ENCODE results near the gene NAGLU. TPM values are rescaled to one million over a fixed set of nuclear protein-coding genes. Genes with fewer than 3 reads are reported as not detected.
"Not testable (repeated sequence)": the region's sequence is repeated elsewhere in the genome, so short reads cannot be mapped to it uniquely, and the experiment has no call there.

NAGLU gene
- total and polyA plus RNA-seq, 4 donors = 22.3 to 75.0 (median 40.3) TPM

DNA sequence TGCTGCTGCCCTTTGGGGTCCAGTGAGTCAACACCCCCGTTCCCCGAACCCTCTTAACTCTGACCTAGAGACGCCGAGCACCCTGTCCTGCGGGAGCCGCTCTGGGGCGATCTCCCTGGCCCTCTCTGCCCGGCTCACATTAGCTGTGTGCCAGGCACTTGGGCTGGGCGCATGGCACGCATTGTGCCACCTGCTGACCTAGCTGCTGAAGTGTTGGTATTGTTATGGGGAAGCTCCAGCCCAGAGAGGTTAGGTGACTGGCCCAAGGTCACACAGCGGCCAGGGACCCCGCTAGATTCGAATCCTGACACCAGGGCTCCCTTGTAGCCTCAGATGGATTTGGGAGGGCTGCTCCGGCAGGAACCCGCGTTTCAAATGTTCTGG is 17.8 kb downstream of the NAGLU start:
- intact Hi-C loops (cut with DNase I) = loop anchor here in 1 of 2 donors (1.0 kb wide), 1 partner anchor 18 kb away; the partner anchor contains the start of gene NAGLU
- Histone ChIP-seq H3K27me3 (ENCODE audit: control insufficient read depth in 1 of 2, insufficient read depth in 2 of 2, low read length in 1 of 2) (no peaks in the 10 kb centered on the region), H3K9me3 (ENCODE audit: control insufficient read depth, low read length) (no peaks in the 10 kb centered on the region), H3K36me3 (ENCODE audit: control insufficient read depth in 1 of 2, insufficient read depth in 2 of 2, low read length in 1 of 2) (no peaks in the 10 kb centered on the region), H3K27ac (ENCODE audit: low read depth in 1 of 2, low read length in 2 of 2) (peak overlapping the region in 1 of 2 donors; percentile 53), H3K4me1 (ENCODE audit: control insufficient read depth in 1 of 2, insufficient read depth in 2 of 2, low read length in 2 of 2) (no peaks in the 10 kb centered on the region), H3K4me3 (ENCODE audit: low read length in 2 of 2) (peak overlapping the region; percentile 37 to 64)
- 40 to 43% methylated on average over 16 of the region's 16 CpGs for WGBS, 2 donors
- peak in 1 of 2 donors; percentile 45 for DNase-seq
- peak; percentile 2 for ATAC-seq (ENCODE audit: low FRiP score)

DNA sequence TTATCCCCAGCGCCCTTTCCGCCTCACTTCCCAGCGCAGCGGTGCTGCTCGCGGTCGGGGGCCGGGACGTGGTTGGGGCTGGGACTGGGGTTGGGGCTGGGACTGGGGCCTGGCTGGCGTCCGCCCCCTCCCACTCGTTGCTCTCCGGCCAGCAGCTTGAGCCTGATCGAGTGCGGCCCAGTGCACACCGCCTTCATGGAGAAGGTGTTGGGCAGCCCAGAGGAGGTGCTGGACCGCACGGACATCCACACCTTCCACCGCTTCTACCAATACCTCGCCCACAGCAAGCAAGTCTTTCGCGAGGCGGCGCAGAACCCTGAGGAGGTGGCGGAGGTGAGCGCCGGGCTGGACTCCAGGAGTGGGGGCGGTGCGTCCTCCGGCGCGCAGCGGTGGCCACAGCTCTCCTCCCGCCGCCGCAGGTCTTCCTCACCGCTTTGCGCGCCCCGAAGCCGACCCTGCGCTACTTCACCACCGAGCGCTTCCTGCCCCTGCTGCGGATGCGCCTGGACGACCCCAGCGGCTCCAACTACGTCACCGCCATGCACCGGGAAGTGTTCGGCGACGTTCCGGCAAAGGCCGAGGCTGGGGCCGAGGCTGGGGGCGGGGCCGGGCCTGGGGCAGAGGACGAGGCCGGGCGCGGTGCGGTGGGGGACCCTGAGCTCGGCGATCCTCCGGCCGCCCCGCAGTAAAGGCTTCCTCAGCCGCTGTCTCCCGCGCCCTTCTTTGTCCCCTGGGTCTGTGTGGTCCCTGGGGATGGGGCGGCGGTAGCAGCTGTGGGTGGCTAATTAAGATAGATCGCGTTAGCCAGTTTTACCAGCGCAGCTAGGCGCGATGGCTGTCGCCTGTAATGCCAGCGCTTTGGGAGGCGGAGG is 18.4 kb downstream of the NAGLU start:
- Histone ChIP-seq H3K27me3 (ENCODE audit: control insufficient read depth in 1 of 2, insufficient read depth in 2 of 2, low read length in 1 of 2) (no peaks in the 10 kb centered on the region), H3K36me3 (ENCODE audit: control insufficient read depth in 1 of 2, insufficient read depth in 2 of 2, low read length in 1 of 2) (no peaks in the 10 kb centered on the region), H3K27ac (ENCODE audit: low read depth in 1 of 2, low read length in 2 of 2) (peak overlapping the region in 1 of 2 donors; percentile 53), H3K4me1 (ENCODE audit: control insufficient read depth in 1 of 2, insufficient read depth in 2 of 2, low read length in 2 of 2) (no peaks in the 10 kb centered on the region), H3K9me3 (ENCODE audit: control insufficient read depth, low read length) (no peaks in the 10 kb centered on the region), H3K4me3 (ENCODE audit: low read length in 2 of 2) (peak overlapping the region; percentile 47 to 64)
- WGBS, 2 donors = 0 to 1% methylated on average over 74 to 82 of the region's 82 CpGs
- peak; percentile 95 for ATAC-seq (ENCODE audit: low FRiP score)
- peak; percentile 93 to 96 for DNase-seq
- intact Hi-C loops (cut with DNase I) = loop anchor here in 1 of 2 donors (1.0 kb wide), 1 partner anchor 18 kb away; the partner anchor contains the start of gene NAGLU

DNA sequence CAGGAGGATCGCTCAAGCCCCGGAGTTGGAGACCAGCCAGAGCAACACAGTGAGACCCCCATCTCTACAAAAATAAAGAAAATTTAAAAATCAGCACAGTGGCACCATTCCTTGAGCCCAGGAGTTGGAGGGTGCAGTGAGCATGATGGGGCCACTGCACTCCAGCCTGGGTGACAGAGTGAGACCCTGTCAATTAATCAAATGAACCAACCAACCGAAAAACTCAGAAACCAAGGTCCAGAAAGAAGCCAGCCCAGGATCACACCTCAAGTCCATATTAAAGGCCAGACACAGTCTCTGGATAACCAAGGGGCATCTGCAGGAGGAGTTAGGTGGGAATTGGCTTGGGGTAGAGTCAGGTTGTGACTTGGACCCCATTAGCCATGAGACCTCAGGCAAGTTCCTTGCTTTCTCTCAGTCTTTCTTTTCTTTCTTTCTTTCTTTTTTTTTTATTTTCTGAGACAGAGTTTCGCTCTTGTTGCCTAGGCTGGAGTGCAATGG is 19.1 kb downstream of the NAGLU start:
- ATAC-seq (ENCODE audit: low FRiP score) (no peak), DNase-seq (no peak)
- Histone ChIP-seq H3K4me1 (ENCODE audit: control insufficient read depth in 1 of 2, insufficient read depth in 2 of 2, low read length in 2 of 2) (no peaks in the 10 kb centered on the region), H3K4me3 (ENCODE audit: low read length in 2 of 2) (peak overlapping the region; percentile 47 to 64), H3K36me3 (ENCODE audit: control insufficient read depth in 1 of 2, insufficient read depth in 2 of 2, low read length in 1 of 2) (no peaks in the 10 kb centered on the region), H3K9me3 (ENCODE audit: control insufficient read depth, low read length) (no peaks in the 10 kb centered on the region), H3K27me3 (ENCODE audit: control insufficient read depth in 1 of 2, insufficient read depth in 2 of 2, low read length in 1 of 2) (no peaks in the 10 kb centered on the region), H3K27ac (ENCODE audit: low read depth in 1 of 2, low read length in 2 of 2) (peak overlapping the region in 1 of 2 donors; percentile 50)
- intact Hi-C loops (cut with DNase I) = no loop called here
- 23% methylated on average over 4 of the region's 4 CpGs for WGBS, 2 donors

- H3K27me3 ChIP-seq (ENCODE audit: control insufficient read depth in 1 of 2, insufficient read depth in 2 of 2, low read length in 1 of 2); ATAC-seq (ENCODE audit: low FRiP score); intact Hi-C loops (cut with DNase I); H3K36me3 ChIP-seq (ENCODE audit: control insufficient read depth in 1 of 2, insufficient read depth in 2 of 2, low read length in 1 of 2); H3K27ac ChIP-seq (ENCODE audit: low read depth in 1 of 2, low read length in 2 of 2); H3K9me3 ChIP-seq (ENCODE audit: control insufficient read depth, low read length); H3K4me1 ChIP-seq (ENCODE audit: control insufficient read depth in 1 of 2, insufficient read depth in 2 of 2, low read length in 2 of 2); H3K4me3 ChIP-seq (ENCODE audit: low read length in 2 of 2): not testable (repeated sequence)
- DNase-seq = peak in 1 of 2 donors; percentile 45
- WGBS, 2 donors = 55 to 63% methylated on average over 4 to 5 of the region's 5 CpGs
Observed at GRCh38 chr17:42555961-42556617, 20.0 kb downstream of the NAGLU start.

DNA sequence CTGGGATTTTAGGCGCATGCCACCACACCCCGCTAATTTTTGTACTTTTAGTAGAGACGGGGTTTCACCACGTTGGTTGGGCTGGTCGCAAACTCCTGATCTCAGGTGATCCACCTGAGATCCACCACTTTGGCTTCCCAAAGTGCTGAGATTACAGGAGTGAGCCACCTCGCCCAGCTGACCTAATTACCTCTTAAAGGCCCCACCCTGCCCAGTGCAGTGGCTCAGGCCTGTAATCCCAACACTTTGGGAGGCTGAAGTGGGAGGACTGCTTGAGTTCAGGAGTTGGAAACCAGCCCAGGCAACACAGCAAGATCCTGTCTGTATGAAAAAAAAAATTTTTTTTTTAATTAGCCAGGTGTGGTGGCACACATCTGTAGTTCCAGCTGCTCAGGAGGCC is 23.0 kb downstream of the NAGLU start:
- no peaks in the 10 kb centered on the region for H3K4me1 ChIP-seq (ENCODE audit: control insufficient read depth in 1 of 2, insufficient read depth in 2 of 2, low read length in 2 of 2)

DNA sequence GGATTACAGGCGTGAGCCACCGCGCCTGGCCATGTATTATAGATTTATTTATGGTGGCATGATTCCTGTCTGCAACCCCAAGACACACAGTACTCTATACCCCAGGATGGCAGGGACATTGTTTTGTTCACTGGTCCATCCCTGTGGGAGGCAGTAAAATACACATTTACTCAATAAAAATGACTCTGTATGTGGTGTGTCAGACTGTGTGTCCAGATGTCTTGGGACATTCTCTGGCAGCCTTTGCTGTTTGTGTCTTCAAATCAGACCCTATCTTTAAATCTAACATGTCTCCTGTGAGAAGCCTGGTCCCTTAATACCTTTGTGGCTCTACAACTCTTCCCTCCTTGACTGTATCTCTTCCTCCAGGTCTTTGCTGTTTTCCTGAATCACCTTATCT is 24.2 kb downstream of the NAGLU start:
- no peak overlapping the region for H3K27ac ChIP-seq (ENCODE audit: low read depth in 1 of 2, low read length in 2 of 2)
- H3K4me1 ChIP-seq (ENCODE audit: control insufficient read depth in 1 of 2, insufficient read depth in 2 of 2, low read length in 2 of 2) = no peaks in the 10 kb centered on the region
- intact Hi-C loops (cut with DNase I) = no loop called here
- H3K9me3 ChIP-seq (ENCODE audit: control insufficient read depth, low read length) = no peaks in the 10 kb centered on the region
- no peak overlapping the region for H3K4me3 ChIP-seq (ENCODE audit: low read length in 2 of 2)
- ATAC-seq (ENCODE audit: low FRiP score) (no peak), DNase-seq (no peak)
- WGBS, 2 donors = 54 to 68% methylated on average over 3 of the region's 3 CpGs
- H3K27me3 ChIP-seq (ENCODE audit: control insufficient read depth in 1 of 2, insufficient read depth in 2 of 2, low read length in 1 of 2) = no peaks in the 10 kb centered on the region
- peaks cover 0 to 2% of the 10 kb centered on the region in 2 donors for H3K36me3 ChIP-seq (ENCODE audit: control insufficient read depth in 1 of 2, insufficient read depth in 2 of 2, low read length in 1 of 2)

More for the DNA sequence above, 23.0 kb downstream of the NAGLU start:
- H3K36me3 ChIP-seq (ENCODE audit: control insufficient read depth in 1 of 2, insufficient read depth in 2 of 2, low read length in 1 of 2) = no peaks in the 10 kb centered on the region
- no peaks in the 10 kb centered on the region for H3K9me3 ChIP-seq (ENCODE audit: control insufficient read depth, low read length)
- 89 to 94% methylated on average over 6 of the region's 6 CpGs for WGBS, 2 donors
- intact Hi-C loops (cut with DNase I) = no loop called here
- H3K27me3 ChIP-seq (ENCODE audit: control insufficient read depth in 1 of 2, insufficient read depth in 2 of 2, low read length in 1 of 2) = no peaks in the 10 kb centered on the region
- DNase-seq (peak in 1 of 2 donors; percentile 4), ATAC-seq (ENCODE audit: low FRiP score) (no peak)
- no peak overlapping the region for H3K27ac ChIP-seq (ENCODE audit: low read depth in 1 of 2, low read length in 2 of 2)
- no peak overlapping the region for H3K4me3 ChIP-seq (ENCODE audit: low read length in 2 of 2)

- WGBS, 2 donors = 1% methylated on average over 26 of the region's 26 CpGs
- Histone ChIP-seq H3K4me1 (ENCODE audit: control insufficient read depth in 1 of 2, insufficient read depth in 2 of 2, low read length in 2 of 2) (no peaks in the 10 kb centered on the region), H3K9me3 (ENCODE audit: control insufficient read depth, low read length) (no peaks in the 10 kb centered on the region), H3K27me3 (ENCODE audit: control insufficient read depth in 1 of 2, insufficient read depth in 2 of 2, low read length in 1 of 2) (no peaks in the 10 kb centered on the region), H3K27ac (ENCODE audit: low read depth in 1 of 2, low read length in 2 of 2) (peak within 1 kb of the TSS in 1 of 2 donors; percentile 72), H3K4me3 (ENCODE audit: low read length in 2 of 2) (peak within 1 kb of the TSS; percentile 67 to 69), H3K36me3 (ENCODE audit: control insufficient read depth in 1 of 2, insufficient read depth in 2 of 2, low read length in 1 of 2) (peaks cover 0 to 2% of the 10 kb centered on the region in 2 donors)
- peak; percentile 98 for DNase-seq
- ATAC-seq (ENCODE audit: low FRiP score) = peak; percentile 91
- intact Hi-C loops (cut with DNase I) = no loop called here
Observed at GRCh38 chr17:42561897-42562387, 25.9 kb downstream of the NAGLU start, which contains the start of gene COASY. Gene COASY (plus strand): TSS chr17:42562148. CDS start chr17:42562623, 475 bp downstream.

GRCh38 chr17:42562388-42563142 is 26.5 kb downstream of the NAGLU start:
- intact Hi-C loops (cut with DNase I) = no loop called here
- peak overlapping the region in 1 of 2 donors; percentile 34 for H3K27ac ChIP-seq (ENCODE audit: low read depth in 1 of 2, low read length in 2 of 2)
- H3K4me3 ChIP-seq (ENCODE audit: low read length in 2 of 2) = peak overlapping the region; percentile 52 to 69
- WGBS, 2 donors = 11 to 12% methylated on average over 43 to 48 of the region's 48 CpGs
- no peak for ATAC-seq (ENCODE audit: low FRiP score)
- no peaks in the 10 kb centered on the region for H3K9me3 ChIP-seq (ENCODE audit: control insufficient read depth, low read length)
- peaks cover 0 to 2% of the 10 kb centered on the region in 2 donors for H3K36me3 ChIP-seq (ENCODE audit: control insufficient read depth in 1 of 2, insufficient read depth in 2 of 2, low read length in 1 of 2)
- DNase-seq = peak in 1 of 2 donors; percentile 74
- H3K4me1 ChIP-seq (ENCODE audit: control insufficient read depth in 1 of 2, insufficient read depth in 2 of 2, low read length in 2 of 2) = no peaks in the 10 kb centered on the region
- H3K27me3 ChIP-seq (ENCODE audit: control insufficient read depth in 1 of 2, insufficient read depth in 2 of 2, low read length in 1 of 2) = no peaks in the 10 kb centered on the region
